GM06990 (cell line): ENCODE results near the gene PRR30.

Source experiments
- DNase-seq: peaks from one replicate; pipeline ENCODE4 v3.0.0-alpha.2; 2011; ENCODE audit not compliant: insufficient read length; ENCODE audit errors: extremely low read depth
- H3K27me3 ChIP-seq: replicated peaks from 2 replicates; pipeline ENCODE4 v1.6.0; 2011; ENCODE audit warnings: low read length; ENCODE audit not compliant: control insufficient read depth, insufficient read depth
- H3K36me3 ChIP-seq: 2 replicates; pipeline ENCODE4 v1.5.1; 2011; ENCODE audit warnings: low read length; ENCODE audit not compliant: control insufficient read depth, insufficient read depth
- H3K4me3 ChIP-seq: replicated peaks from 2 replicates; pipeline ENCODE4 v1.5.1; 2011; ENCODE audit warnings: low read depth, mild to moderate bottlenecking, control low read depth, low read length
- TF ChIP-seq, protein P1 (sequence below): IDR thresholded peaks from 2 replicates; pipeline ENCODE4 v1.5.1; 2011; ENCODE audit warnings: low read length, control low read depth, mild to moderate bottlenecking, inconsistent platforms; ENCODE audit not compliant: insufficient read depth, poor library complexity, severe bottlenecking

PRR30 gene

DNA sequence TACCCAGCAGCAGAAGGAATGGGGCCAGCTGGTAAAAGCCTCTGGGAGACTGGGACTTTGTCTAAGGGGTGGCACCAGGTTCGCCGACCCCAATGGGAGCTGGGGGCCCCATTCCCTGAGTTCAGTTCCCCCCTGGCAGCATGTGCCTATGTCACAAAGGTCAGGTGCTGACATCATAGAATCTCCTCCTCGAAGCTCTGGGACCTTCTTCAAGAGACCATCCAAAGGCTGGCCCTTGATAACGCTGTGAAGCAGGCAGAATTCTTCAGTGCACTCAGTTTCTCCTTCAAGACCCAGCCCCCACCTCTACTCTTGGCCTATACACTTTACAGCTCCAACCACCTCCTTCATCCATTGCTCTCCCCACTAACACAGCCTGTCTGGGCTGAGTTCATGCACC, at the start of gene PRR30:
Gene PRR30, minus strand, starts transcription at position 101 of the 400 bp plus-strand sequence. CDS start 1,081 bp downstream, outside the sequence.
- no peak within 1 kb of the TSS for H3K4me3 ChIP-seq
- no peak for DNase-seq
- TF ChIP-seq, protein P1, sequence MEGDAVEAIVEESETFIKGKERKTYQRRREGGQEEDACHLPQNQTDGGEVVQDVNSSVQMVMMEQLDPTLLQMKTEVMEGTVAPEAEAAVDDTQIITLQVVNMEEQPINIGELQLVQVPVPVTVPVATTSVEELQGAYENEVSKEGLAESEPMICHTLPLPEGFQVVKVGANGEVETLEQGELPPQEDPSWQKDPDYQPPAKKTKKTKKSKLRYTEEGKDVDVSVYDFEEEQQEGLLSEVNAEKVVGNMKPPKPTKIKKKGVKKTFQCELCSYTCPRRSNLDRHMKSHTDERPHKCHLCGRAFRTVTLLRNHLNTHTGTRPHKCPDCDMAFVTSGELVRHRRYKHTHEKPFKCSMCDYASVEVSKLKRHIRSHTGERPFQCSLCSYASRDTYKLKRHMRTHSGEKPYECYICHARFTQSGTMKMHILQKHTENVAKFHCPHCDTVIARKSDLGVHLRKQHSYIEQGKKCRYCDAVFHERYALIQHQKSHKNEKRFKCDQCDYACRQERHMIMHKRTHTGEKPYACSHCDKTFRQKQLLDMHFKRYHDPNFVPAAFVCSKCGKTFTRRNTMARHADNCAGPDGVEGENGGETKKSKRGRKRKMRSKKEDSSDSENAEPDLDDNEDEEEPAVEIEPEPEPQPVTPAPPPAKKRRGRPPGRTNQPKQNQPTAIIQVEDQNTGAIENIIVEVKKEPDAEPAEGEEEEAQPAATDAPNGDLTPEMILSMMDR = no peak
- no peaks in the 10 kb centered on the region for H3K36me3 ChIP-seq
- no peaks in the 10 kb centered on the region for H3K27me3 ChIP-seq

DNA sequence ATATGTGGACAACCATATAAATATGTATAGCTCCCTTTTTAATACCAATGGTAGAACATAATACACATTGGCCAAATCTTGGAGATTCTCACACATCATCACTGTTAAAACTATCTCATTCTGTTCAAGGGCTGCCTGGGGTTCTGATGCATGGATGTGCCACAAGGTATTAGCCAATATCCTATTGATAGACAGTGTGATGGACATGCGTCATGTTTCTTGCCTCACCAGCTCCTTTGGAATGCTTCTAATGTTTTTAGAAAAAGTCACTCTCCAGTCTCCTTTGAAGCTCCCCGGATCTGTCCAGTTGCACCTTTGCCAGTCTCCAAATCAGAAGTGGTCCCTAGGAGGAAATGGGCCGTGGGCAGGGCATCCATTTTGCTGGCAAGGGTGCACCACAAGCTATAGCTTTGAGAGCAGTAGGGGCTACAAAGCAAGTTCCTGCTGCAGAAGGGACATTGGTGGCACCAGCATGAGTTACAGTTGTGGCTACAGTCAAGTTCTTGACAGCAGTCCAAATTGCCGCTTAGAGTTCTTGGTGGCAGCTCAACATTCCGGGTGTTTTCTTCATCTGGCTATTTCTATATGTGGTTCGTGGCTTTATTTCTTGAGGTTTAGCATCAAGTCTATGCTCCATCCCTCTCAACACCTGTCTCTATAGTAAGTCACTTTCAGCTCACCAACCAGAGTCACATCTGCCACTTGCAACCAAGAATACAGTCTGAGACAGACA, 47.6 kb upstream of the PRR30 start:
- TF ChIP-seq, protein P1 = no peak
- DNase-seq = no peak
- Histone ChIP-seq H3K4me3 (no peak overlapping the region), H3K27me3 (no peaks in the 10 kb centered on the region), H3K36me3 (no peaks in the 10 kb centered on the region)

DNA sequence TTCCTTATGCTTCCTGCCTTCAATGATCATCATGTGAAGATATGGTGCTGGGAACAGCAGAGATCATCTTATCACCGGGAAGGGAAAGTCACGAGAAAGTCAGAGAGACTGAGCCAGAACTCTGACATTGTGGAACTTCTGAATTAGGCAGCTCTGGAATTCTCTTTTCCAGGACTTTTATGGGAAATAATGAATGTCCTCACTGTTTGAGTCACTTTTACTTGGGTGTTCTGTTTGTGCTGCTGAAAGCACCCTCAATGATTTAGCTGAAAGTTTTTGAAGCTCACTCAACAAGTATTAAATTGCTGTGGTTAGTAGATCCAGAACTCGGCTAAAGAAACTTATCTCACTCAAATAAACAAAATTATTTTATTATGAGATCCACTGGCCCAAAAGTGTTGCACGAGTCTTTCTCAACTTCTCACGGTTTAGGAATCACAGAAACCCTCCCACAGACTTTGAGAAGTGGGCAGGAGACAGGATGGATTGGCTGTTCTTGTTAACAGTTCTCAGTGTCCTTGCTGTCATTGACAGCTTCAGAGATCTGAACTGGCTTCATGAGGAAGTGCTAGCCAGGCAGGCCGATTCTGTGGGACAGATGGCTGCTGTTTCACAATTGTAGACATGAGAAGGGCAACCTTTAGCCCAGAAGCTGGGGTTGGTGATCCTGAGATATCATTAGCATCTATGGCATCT, 46.3 kb upstream of the PRR30 start:
- no peak for DNase-seq
- no peaks in the 10 kb centered on the region for H3K27me3 ChIP-seq
- H3K4me3 ChIP-seq = no peak overlapping the region
- H3K36me3 ChIP-seq = no peaks in the 10 kb centered on the region
- TF ChIP-seq, protein P1 = no peak

DNA sequence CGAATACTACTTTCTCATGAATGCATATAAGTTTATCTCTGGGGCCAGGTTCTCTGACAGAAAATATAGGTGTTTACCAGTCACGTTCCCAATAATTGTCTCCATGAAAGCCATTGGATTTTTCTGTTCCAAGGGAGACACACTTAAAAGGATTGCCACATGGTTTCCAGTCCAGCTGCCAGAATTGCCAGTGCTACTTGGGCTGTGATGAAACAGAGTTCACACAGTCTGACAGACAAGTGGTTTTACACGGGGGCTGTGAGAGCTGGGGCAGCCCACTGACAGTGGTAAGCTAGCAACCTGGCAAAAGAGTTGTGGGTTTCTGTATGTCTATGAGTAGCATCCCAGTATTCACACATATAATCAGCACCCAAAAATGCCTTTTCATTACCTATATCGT, 44.9 kb upstream of the PRR30 start:
- Histone ChIP-seq H3K4me3 (no peak overlapping the region), H3K36me3 (no peaks in the 10 kb centered on the region), H3K27me3 (no peaks in the 10 kb centered on the region)
- TF ChIP-seq, protein P1 = no peak
- DNase-seq = no peak

DNA sequence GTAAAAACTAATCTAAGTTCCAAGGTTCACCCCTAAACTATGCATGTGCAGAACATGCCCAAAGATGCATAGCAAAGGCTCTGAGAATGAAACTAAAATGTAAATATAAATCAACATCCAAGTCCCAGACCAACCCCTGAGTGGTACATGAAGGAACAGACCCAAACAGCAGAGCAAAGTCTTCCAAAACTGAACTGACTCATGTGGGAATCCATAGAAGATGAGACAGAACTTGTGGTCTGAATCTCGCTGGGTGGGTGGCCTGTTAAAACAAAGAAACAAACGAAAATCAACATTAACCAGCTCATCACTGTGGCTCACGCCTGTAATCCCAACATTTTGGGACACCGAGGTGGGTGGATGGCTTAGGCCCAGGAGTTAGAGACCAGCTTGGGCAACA, 43.1 kb upstream of the PRR30 start:
- Histone ChIP-seq H3K27me3 (no peaks in the 10 kb centered on the region), H3K4me3 (no peak overlapping the region), H3K36me3 (no peaks in the 10 kb centered on the region)
- DNase-seq = no peak
- TF ChIP-seq, protein P1 = no peak
